Body of pancreas (tissue), 4 donors: ENCODE measurements around the gene TTLL9. TPM values are rescaled to one million over a fixed set of nuclear protein-coding genes. Genes with fewer than 3 reads are reported as not detected.

Experiments used
- ATAC-seq: fragments of 150-250 bp; one replicate; pipeline ENCODE4 v1.9.1; 2016
- DNase-seq, 4 donors: peaks; one replicate each; pipeline ENCODE4 v3.0.0-alpha.2; 2019
- H3K27ac ChIP-seq, 4 donors: fragments of 200-600 bp; sonication (generic); 1 replicate in 3 of 4; 2 replicates in 1 of 4; pipeline versions ENCODE4 v1.5.1 to v1.6.1; 2016 to 2019; ENCODE audit warnings: mild to moderate bottlenecking in 1 of 4, mixed read lengths in 1 of 4, moderate library complexity in 1 of 4
- H3K27me3 ChIP-seq, 2 donors: fragments of 200-600 bp; sonication (generic); one replicate each; pipeline ENCODE4 v1.6.0; 2016; ENCODE audit warnings: mild to moderate bottlenecking in 1 of 2
- H3K36me3 ChIP-seq, 2 donors: fragments of 200-600 bp; sonication (generic); replicated peaks in 1 of 2; 2 replicates each; pipeline ENCODE4 v1.5.1; 2016; ENCODE audit warnings: low read depth in 2 of 2; ENCODE audit not compliant: insufficient read depth in 1 of 2
- H3K4me1 ChIP-seq: fragments of 200-600 bp; sonication (generic); one replicate; pipeline ENCODE4 v1.6.0; 2016
- H3K4me3 ChIP-seq, 2 donors: fragments of 200-600 bp; sonication (generic); 1 replicate in 1 of 2; 2 replicates in 1 of 2; pipeline ENCODE4 v1.5.1; 2016 to 2019
- H3K9me3 ChIP-seq, 3 donors: fragments of 200-600 bp; sonication (generic); 1 replicate in 2 of 3; 2 replicates in 1 of 3; pipeline ENCODE4 v1.5.1; 2016
- CTCF ChIP-seq, 7 experiments: fragments of 450-650 bp in 4 of 7; fragments of 200-600 bp in 3 of 7; sonication (generic) in 3 of 7; IDR thresholded peaks; one replicate each; pipeline ENCODE4 v1.5.1; 2016 to 2019; ENCODE audit warnings: antibody characterized with exemption in 7 of 7
- POLR2A ChIP-seq, 3 donors: fragments of 450-650 bp; IDR thresholded peaks; one replicate each; pipeline ENCODE4 v1.6.1; 2016; ENCODE audit warnings: antibody characterized with exemption in 3 of 3, mild to moderate bottlenecking in 2 of 3
- WGBS, 2 donors: methylation state at CpG; one replicate each; pipeline ENCODE4 v1.1.5; 2017; 5-methylcytosine and 5-hydroxymethylcytosine counted together
- intact Hi-C: fragments of 100-400 bp; cut with DNase I; formaldehyde crosslinking; loops from one replicate; pipeline ENCODE4 v1.15.1; 2023
- total RNA-seq, 2 donors: library from RNA; depleted of rRNA; stranded (reverse); fragments of >200 nt; gene quantifications; one replicate each; pipeline ENCODE4 v1.1.0, GENCODE V29; 2016

Gene TTLL9
- total RNA-seq, 2 donors from 2014 or later, result 0.52 to 0.99 TPM

GRCh38 chr20:31953556-31954148, 83.2 kb downstream of the TTLL9 start:
- no peaks in the 10 kb centered on the region for H3K9me3 ChIP-seq
- H3K36me3 ChIP-seq, result peaks cover 0 to 1% of the 10 kb centered on the region in 2 donors
- H3K4me1 ChIP-seq, result peaks cover 17% of the 10 kb centered on the region
- H3K27ac ChIP-seq, result no peak overlapping the region
- H3K4me3 ChIP-seq, result no peak overlapping the region
- intact Hi-C loops, result no loop called here
- DNase-seq, result no peak
- TF ChIP-seq POLR2A (IDR thresholded peaks at IDR 0.05) (no peak), CTCF (IDR thresholded peaks at IDR 0.05) (no peak)
- H3K27me3 ChIP-seq, result no peaks in the 10 kb centered on the region
- ATAC-seq, result no peak
- 56 to 77% methylated on average over 4 to 6 of the region's 6 CpGs for WGBS, 2 donors

- intact Hi-C loops, result no loop called here
- Histone ChIP-seq H3K27ac (no peak overlapping the region), H3K4me1 (peaks cover 17% of the 10 kb centered on the region), H3K9me3 (no peaks in the 10 kb centered on the region), H3K36me3 (no peaks in the 10 kb centered on the region), H3K4me3 (no peak overlapping the region), H3K27me3 (no peaks in the 10 kb centered on the region)
- 31 to 33% methylated on average over 1 of the region's 1 CpG for WGBS, 2 donors
- DNase-seq, result no peak
- TF ChIP-seq POLR2A (IDR thresholded peaks at IDR 0.05) (no peak), CTCF (IDR thresholded peaks at IDR 0.05) (no peak)
- no peak for ATAC-seq
These were observed 84.1 kb downstream of the TTLL9 start for GRCh38 chr20:31954500-31954899.

- H3K4me3 ChIP-seq, result no peak overlapping the region
- no peaks in the 10 kb centered on the region for H3K9me3 ChIP-seq
- no peak overlapping the region for H3K27ac ChIP-seq
- ATAC-seq (no peak), DNase-seq (no peak)
- intact Hi-C loops, result loop anchor here (5.0 kb wide), 1 partner anchor 115 kb away; no protein-coding TSS in a partner anchor
- no peak for TF ChIP-seq CTCF (IDR thresholded peaks at IDR 0.05)
- no peak for TF ChIP-seq POLR2A (IDR thresholded peaks at IDR 0.05)
- no peaks in the 10 kb centered on the region for H3K36me3 ChIP-seq
- no peaks in the 10 kb centered on the region for H3K27me3 ChIP-seq
- no peaks in the 10 kb centered on the region for H3K4me1 ChIP-seq
- 30 to 34% methylated on average over 11 of the region's 11 CpGs for WGBS, 2 donors
These were observed 86.4 kb downstream of the TTLL9 start for GRCh38 chr20:31956556-31957526.

GRCh38 chr20:31962761-31963160, 92.3 kb downstream of the TTLL9 start:
- Histone ChIP-seq H3K9me3 (no peaks in the 10 kb centered on the region), H3K27me3 (peaks cover 0 to 6% of the 10 kb centered on the region in 2 donors), H3K27ac (no peak overlapping the region), H3K36me3 (no peaks in the 10 kb centered on the region), H3K4me1 (no peaks in the 10 kb centered on the region), H3K4me3 (no peak overlapping the region)
- no peak for DNase-seq
- TF ChIP-seq POLR2A (IDR thresholded peaks at IDR 0.05) (no peak), CTCF (IDR thresholded peaks at IDR 0.05) (no peak)
- no peak for ATAC-seq
- intact Hi-C loops, result no loop called here
- WGBS, 2 donors, result 33 to 36% methylated on average over 1 to 2 of the region's 2 CpGs
